Pancreas (tissue), 10 donors: ENCODE measurements around the gene PPP2R2D. TPM values are rescaled to one million over a fixed set of nuclear protein-coding genes. Genes with fewer than 3 reads are reported as not detected.

ENCODE experiments used
- ATAC-seq, 4 donors: fragments of 200-7000 bp; cut with Tn5 transposase; one replicate each; pipeline versions ENCODE4 v1.8.0 to v1.9.1; 2020; ENCODE audit warnings: mild to moderate bottlenecking in 4 of 4, moderate library complexity in 4 of 4
- DNase-seq, 6 donors: peaks; one replicate each; pipeline ENCODE4 v3.0.0-alpha.2; 2020
- FAIRE-seq: peaks from 2 replicates; lab custom pipeline; 2012; peaks lifted over from hg19 to GRCh38; lab: Jason Lieb, UNC
- H3K27ac ChIP-seq, 4 donors: fragments of 200-600 bp; sonication (generic); 1 replicate in 3 of 4; 2 replicates in 1 of 4; pipeline versions ENCODE4 v1.5.0 to v1.8.0; 2020
- H3K27me3 ChIP-seq, 4 donors: fragments of 200-600 bp; one replicate each; pipeline ENCODE4 v1.8.0; 2021
- H3K36me3 ChIP-seq, 3 donors: fragments of 200-600 bp; sonication (generic) in 1 of 3; one replicate each; pipeline versions ENCODE4 v1.5.0 to v1.8.0; 2020 to 2021
- H3K4me1 ChIP-seq, 3 donors: fragments of 200-600 bp; one replicate each; pipeline ENCODE4 v1.8.0; 2021
- H3K4me3 ChIP-seq, 4 donors: fragments of 200-600 bp; sonication (generic) in 2 of 4; one replicate each; pipeline versions ENCODE4 v1.5.0 to v1.8.0; 2020 to 2021
- H3K9me3 ChIP-seq, 4 donors: fragments of 200-600 bp; one replicate each; pipeline ENCODE4 v1.8.0; 2021
- CTCF ChIP-seq, 4 donors: fragments of 200-600 bp; sonication (generic) in 3 of 4; IDR thresholded peaks; one replicate each; pipeline versions ENCODE4 v1.5.0 to v1.8.0; 2021; ENCODE audit warnings: antibody characterized with exemption in 4 of 4
- WGBS, 2 donors: extraction: QIAGEN DNeasy Blood & Tissue Kit; methylation state at CpG; one replicate each; pipeline ENCODE4 v1.1.7; 2013; 5-methylcytosine and 5-hydroxymethylcytosine counted together
- intact Hi-C, 3 donors: fragments of 100-400 bp; cut with DNase I; formaldehyde crosslinking; loops; one replicate each; pipeline versions ENCODE4 v1.11.1 to v1.14.2; 2022
- polyA plus RNA-seq, 2 donors: library from polyadenylated mRNA; stranded (reverse); fragments of 200-250 nt; gene quantifications; one replicate each; pipeline ENCODE4 v1.2.3, GENCODE V29; 2013
- total RNA-seq, 6 donors: library from RNA; stranded (reverse); fragmentation: NEBNext Ultra II Directional in 4 of 6; extraction: Animal tissue kit (Norgen Biotek cat#: 25700) in 4 of 6; gene quantifications; one replicate each; pipeline versions ENCODE4 v1.2.1 to v1.2.4, GENCODE V29; 2021 to 2023
- donor health status: healthy with polysubstance abuse.
- donor health status: DM: no; HTN: no; CAD: no; lungs with moderate emphysema.
- donor health status: DM: no; HTN: no; CAD: no.
- donor health status: control.
- donor health status: control.
- donor health status: Bipolar disorder and iron deficiency.
- donor health status: DM: yes; HTN: yes; CAD: no.
- donor health status: DM: no; HTN: no; CAD: no.
- donor health status: DM: no; HTN: no; CAD: no.
- donor health status: DM: yes; HTN: yes; CAD: no.

Gene PPP2R2D
- total and polyA plus RNA-seq, 8 donors, result 25.5 to 87.7 (median 35.3) TPM

GRCh38 chr10:131961047-131961776, 60.4 kb downstream of the PPP2R2D start:
- no peaks in the 10 kb centered on the region for H3K9me3 ChIP-seq
- H3K4me3 ChIP-seq, result no peak overlapping the region
- ATAC-seq (peak; percentile 58 to 83 (median 58)), FAIRE-seq (no peak), DNase-seq (peak in 5 of 6 donors; percentile 62 to 92 (median 71))
- intact Hi-C loops, result no loop called here
- H3K27me3 ChIP-seq, result no peaks in the 10 kb centered on the region
- TF ChIP-seq CTCF (IDR thresholded peaks at IDR 0.05), result no peak
- peaks cover 0 to 21% (median 10%) of the 10 kb centered on the region in 3 donors for H3K36me3 ChIP-seq
- H3K27ac ChIP-seq, result peak overlapping the region; percentile 29 to 51 (median 40)
- peaks cover 0 to 5% (median 0%) of the 10 kb centered on the region in 3 donors for H3K4me1 ChIP-seq
- WGBS, 2 donors, result 80 to 83% methylated on average over 23 to 26 of the region's 26 CpGs

- ATAC-seq, result peak in 3 of 4 donors; percentile 3 to 15 (median 10)
- FAIRE-seq, result no peak
Observed at GRCh38 chr10:131961777-131962662, 61.2 kb downstream of the PPP2R2D start.

GRCh38 chr10:131963350-131963749, 62.5 kb downstream of the PPP2R2D start:
- ATAC-seq (peak in 1 of 4 donors; percentile 5), FAIRE-seq (no peak), DNase-seq (peak in 4 of 6 donors; percentile 57 to 87 (median 67))
- TF ChIP-seq CTCF (IDR thresholded peaks at IDR 0.05), result no peak
- no peak overlapping the region for H3K27ac ChIP-seq
- intact Hi-C loops, result no loop called here
- no peak overlapping the region for H3K4me3 ChIP-seq
- WGBS, 2 donors, result 91 to 93% methylated on average over 20 of the region's 20 CpGs
- H3K27me3 ChIP-seq, result no peaks in the 10 kb centered on the region
- H3K4me1 ChIP-seq, result peaks cover 0 to 5% (median 0%) of the 10 kb centered on the region in 3 donors
- H3K9me3 ChIP-seq, result no peaks in the 10 kb centered on the region
- peaks cover 0 to 18% (median 4%) of the 10 kb centered on the region in 3 donors for H3K36me3 ChIP-seq

More at GRCh38 chr10:131961777-131962662, 61.2 kb downstream of the PPP2R2D start:
- Histone ChIP-seq H3K27me3 (no peaks in the 10 kb centered on the region), H3K9me3 (no peaks in the 10 kb centered on the region), H3K4me1 (peaks cover 0 to 5% (median 0%) of the 10 kb centered on the region in 3 donors), H3K4me3 (no peak overlapping the region), H3K27ac (peak overlapping the region in 3 of 4 donors; percentile 29 to 51 (median 50)), H3K36me3 (peaks cover 0 to 13% (median 5%) of the 10 kb centered on the region in 3 donors)
- intact Hi-C loops, result no loop called here
- 79 to 81% methylated on average over 32 of the region's 32 CpGs for WGBS, 2 donors
- DNase-seq, result peak in 4 of 6 donors; percentile 46 to 55 (median 54)
- no peak for TF ChIP-seq CTCF (IDR thresholded peaks at IDR 0.05)

- intact Hi-C loops, result no loop called here
- peak in 3 of 6 donors; percentile 57 to 75 (median 59) for DNase-seq
- peaks cover 0 to 5% (median 0%) of the 10 kb centered on the region in 3 donors for H3K4me1 ChIP-seq
- 72 to 73% methylated on average over 9 of the region's 9 CpGs for WGBS, 2 donors
- H3K4me3 ChIP-seq, result no peak overlapping the region
- no peaks in the 10 kb centered on the region for H3K9me3 ChIP-seq
- TF ChIP-seq CTCF (IDR thresholded peaks at IDR 0.05), result no peak
- no peak overlapping the region for H3K27ac ChIP-seq
- no peak for FAIRE-seq
- H3K36me3 ChIP-seq, result peaks cover 0 to 23% (median 8%) of the 10 kb centered on the region in 3 donors
- H3K27me3 ChIP-seq, result no peaks in the 10 kb centered on the region
- peak in 2 of 4 donors; percentile 3 to 9 for ATAC-seq
Observed at GRCh38 chr10:131963811-131964210, 63.0 kb downstream of the PPP2R2D start.
